ENCODE results near the gene ZNF835. TPM values are rescaled to one million over a fixed set of nuclear protein-coding genes. Genes with fewer than 3 reads are reported as not detected.
"Not testable (repeated sequence)": the region's sequence is repeated elsewhere in the genome, so short reads cannot be mapped to it uniquely, and the experiment has no call there.

The ZNF835 gene
- total and polyA plus RNA-seq, 2 donors = 0.34 to 0.71 TPM

- Histone ChIP-seq H3K9me3 (ENCODE audit: control insufficient read depth in 2 of 2, insufficient read depth in 1 of 2, low read length in 1 of 2) (peaks cover 2 to 4% of the 10 kb centered on the region in 2 donors), H3K4me3 (ENCODE audit: low read length in 2 of 2) (no peak overlapping the region), H3K4me1 (ENCODE audit: control insufficient read depth in 2 of 2, insufficient read depth in 2 of 2, low read length in 2 of 2) (no peaks in the 10 kb centered on the region), H3K36me3 (ENCODE audit: control insufficient read depth in 2 of 2, insufficient read depth in 2 of 2, low read length in 1 of 2) (no peaks in the 10 kb centered on the region), H3K27ac (ENCODE audit: low read depth in 1 of 2, low read length in 1 of 2) (no peak overlapping the region), H3K27me3 (ENCODE audit: control insufficient read depth in 2 of 2, insufficient read depth in 1 of 2, low read length in 1 of 2) (no peaks in the 10 kb centered on the region)
- 90% methylated on average over 8 of the region's 8 CpGs for WGBS
- DNase-seq (ENCODE audit: low read depth in 6 of 9, low spot score in 9 of 9) = no peak
Observed at GRCh38 chr19:56692206-56692895, 20.8 kb upstream of the ZNF835 start.

- H3K36me3 ChIP-seq (ENCODE audit: control insufficient read depth in 2 of 2, insufficient read depth in 2 of 2, low read length in 1 of 2) = no peaks in the 10 kb centered on the region
- no peaks in the 10 kb centered on the region for H3K27me3 ChIP-seq (ENCODE audit: control insufficient read depth in 2 of 2, insufficient read depth in 1 of 2, low read length in 1 of 2)
- H3K27ac ChIP-seq (ENCODE audit: low read depth in 1 of 2, low read length in 1 of 2) = no peak overlapping the region
- H3K9me3 ChIP-seq (ENCODE audit: control insufficient read depth in 2 of 2, insufficient read depth in 1 of 2, low read length in 1 of 2) = peaks cover 3 to 4% of the 10 kb centered on the region in 2 donors
- no peaks in the 10 kb centered on the region for H3K4me1 ChIP-seq (ENCODE audit: control insufficient read depth in 2 of 2, insufficient read depth in 2 of 2, low read length in 2 of 2)
- DNase-seq (ENCODE audit: low read depth in 6 of 9, low spot score in 9 of 9) = no peak
- H3K4me3 ChIP-seq (ENCODE audit: low read length in 2 of 2) = no peak overlapping the region
- WGBS = 29% methylated on average over 10 of the region's 10 CpGs
Observed at GRCh38 chr19:56690670-56691069, 19.1 kb upstream of the ZNF835 start.

GRCh38 chr19:56689198-56689597, 17.6 kb upstream of the ZNF835 start:
- DNase-seq (ENCODE audit: low read depth in 6 of 9, low spot score in 9 of 9) = no peak
- no peaks in the 10 kb centered on the region for H3K4me1 ChIP-seq (ENCODE audit: control insufficient read depth in 2 of 2, insufficient read depth in 2 of 2, low read length in 2 of 2)
- H3K27ac ChIP-seq (ENCODE audit: low read depth in 1 of 2, low read length in 1 of 2) = no peak overlapping the region
- no peaks in the 10 kb centered on the region for H3K27me3 ChIP-seq (ENCODE audit: control insufficient read depth in 2 of 2, insufficient read depth in 1 of 2, low read length in 1 of 2)
- H3K9me3 ChIP-seq (ENCODE audit: control insufficient read depth in 2 of 2, insufficient read depth in 1 of 2, low read length in 1 of 2) = peaks cover 2 to 3% of the 10 kb centered on the region in 2 donors
- H3K36me3 ChIP-seq (ENCODE audit: control insufficient read depth in 2 of 2, insufficient read depth in 2 of 2, low read length in 1 of 2) = no peaks in the 10 kb centered on the region
- H3K4me3 ChIP-seq (ENCODE audit: low read length in 2 of 2) = no peak overlapping the region
- 88% methylated on average over 10 of the region's 10 CpGs for WGBS

GRCh38 chr19:56687031-56687430, 15.5 kb upstream of the ZNF835 start:
- H3K4me1 ChIP-seq (ENCODE audit: control insufficient read depth in 2 of 2, insufficient read depth in 2 of 2, low read length in 2 of 2) = no peaks in the 10 kb centered on the region
- H3K4me3 ChIP-seq (ENCODE audit: low read length in 2 of 2) = no peak overlapping the region
- H3K36me3 ChIP-seq (ENCODE audit: control insufficient read depth in 2 of 2, insufficient read depth in 2 of 2, low read length in 1 of 2) = no peaks in the 10 kb centered on the region
- no peaks in the 10 kb centered on the region for H3K27me3 ChIP-seq (ENCODE audit: control insufficient read depth in 2 of 2, insufficient read depth in 1 of 2, low read length in 1 of 2)
- DNase-seq (ENCODE audit: low read depth in 6 of 9, low spot score in 9 of 9) = no peak
- H3K27ac ChIP-seq (ENCODE audit: low read depth in 1 of 2, low read length in 1 of 2) = no peak overlapping the region
- 82% methylated on average over 8 of the region's 8 CpGs for WGBS
- peaks cover 2 to 3% of the 10 kb centered on the region in 2 donors for H3K9me3 ChIP-seq (ENCODE audit: control insufficient read depth in 2 of 2, insufficient read depth in 1 of 2, low read length in 1 of 2)

- DNase-seq (ENCODE audit: low read depth in 6 of 9, low spot score in 9 of 9) = no peak
- H3K27ac ChIP-seq (ENCODE audit: low read depth in 1 of 2, low read length in 1 of 2) = no peak overlapping the region
- H3K4me1 ChIP-seq (ENCODE audit: control insufficient read depth in 2 of 2, insufficient read depth in 2 of 2, low read length in 2 of 2) = no peaks in the 10 kb centered on the region
- H3K27me3 ChIP-seq (ENCODE audit: control insufficient read depth in 2 of 2, insufficient read depth in 1 of 2, low read length in 1 of 2) = no peaks in the 10 kb centered on the region
- H3K4me3 ChIP-seq (ENCODE audit: low read length in 2 of 2) = no peak overlapping the region
- H3K36me3 ChIP-seq (ENCODE audit: control insufficient read depth in 2 of 2, insufficient read depth in 2 of 2, low read length in 1 of 2) = no peaks in the 10 kb centered on the region
- whole genome bisulfite sequencing = 91% methylated on average over 7 of the region's 7 CpGs
- H3K9me3 ChIP-seq (ENCODE audit: control insufficient read depth in 2 of 2, insufficient read depth in 1 of 2, low read length in 1 of 2) = peaks cover 4 to 5% of the 10 kb centered on the region in 2 donors
Observed at GRCh38 chr19:56683116-56683515, 11.6 kb upstream of the ZNF835 start.

DNA sequence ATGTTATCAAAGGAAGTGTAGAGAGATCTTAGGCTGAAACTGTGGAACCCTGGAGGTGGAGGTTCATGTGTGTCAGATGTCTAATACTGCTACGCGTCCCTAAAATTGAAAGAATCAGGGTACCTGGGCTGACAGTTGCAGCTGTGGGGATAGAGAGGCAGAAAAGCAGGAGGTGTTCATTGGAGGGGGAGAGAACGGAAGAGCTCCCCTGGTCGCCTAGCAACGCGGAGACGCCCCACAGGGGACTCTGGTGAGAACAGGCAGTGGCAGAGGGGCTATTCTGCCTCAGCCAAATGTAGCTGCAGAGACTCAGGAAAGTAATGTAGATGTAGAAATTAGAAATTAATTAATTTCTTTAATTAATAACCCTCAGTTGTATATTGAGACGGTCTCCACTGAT, 10.1 kb upstream of the ZNF835 start:
- Histone ChIP-seq H3K27me3 (ENCODE audit: control insufficient read depth in 2 of 2, insufficient read depth in 1 of 2, low read length in 1 of 2) (no peaks in the 10 kb centered on the region), H3K9me3 (ENCODE audit: control insufficient read depth in 2 of 2, insufficient read depth in 1 of 2, low read length in 1 of 2) (peaks cover 5 to 12% of the 10 kb centered on the region in 2 donors), H3K27ac (ENCODE audit: low read depth in 1 of 2, low read length in 1 of 2) (no peak overlapping the region), H3K4me1 (ENCODE audit: control insufficient read depth in 2 of 2, insufficient read depth in 2 of 2, low read length in 2 of 2) (no peaks in the 10 kb centered on the region), H3K36me3 (ENCODE audit: control insufficient read depth in 2 of 2, insufficient read depth in 2 of 2, low read length in 1 of 2) (no peaks in the 10 kb centered on the region), H3K4me3 (ENCODE audit: low read length in 2 of 2) (no peak overlapping the region)
- no peak for DNase-seq (ENCODE audit: low read depth in 6 of 9, low spot score in 9 of 9)
- 78% methylated on average over 8 of the region's 8 CpGs for WGBS

DNA sequence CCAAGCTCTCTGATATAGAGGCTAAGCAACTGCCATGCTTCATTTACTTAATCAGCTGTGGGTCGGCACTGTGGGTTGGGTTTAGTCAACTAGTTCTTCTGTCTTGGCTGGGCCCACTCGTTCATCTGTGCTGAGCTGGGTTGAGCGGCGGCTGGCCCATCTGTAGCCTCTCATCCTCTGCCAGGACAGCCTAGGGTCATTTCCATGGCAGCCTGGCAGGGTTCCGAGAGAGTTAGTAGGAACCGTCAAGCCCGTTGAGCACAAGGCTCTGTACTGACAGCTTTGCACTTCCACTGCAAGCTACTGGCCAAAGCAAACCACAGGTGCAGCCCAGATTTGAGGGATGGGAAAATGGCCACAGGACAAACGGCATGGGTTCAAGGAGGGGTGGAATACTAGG, 6.6 kb upstream of the ZNF835 start:
- 92% methylated on average over 8 of the region's 8 CpGs for whole genome bisulfite sequencing
- DNase-seq (ENCODE audit: low read depth in 6 of 9, low spot score in 9 of 9) = no peak
- peaks cover 5 to 21% of the 10 kb centered on the region in 2 donors for H3K9me3 ChIP-seq (ENCODE audit: control insufficient read depth in 2 of 2, insufficient read depth in 1 of 2, low read length in 1 of 2)
- H3K27me3 ChIP-seq (ENCODE audit: control insufficient read depth in 2 of 2, insufficient read depth in 1 of 2, low read length in 1 of 2) = no peaks in the 10 kb centered on the region
- no peak overlapping the region for H3K27ac ChIP-seq (ENCODE audit: low read depth in 1 of 2, low read length in 1 of 2)
- H3K36me3 ChIP-seq (ENCODE audit: control insufficient read depth in 2 of 2, insufficient read depth in 2 of 2, low read length in 1 of 2) = no peaks in the 10 kb centered on the region
- no peak overlapping the region for H3K4me3 ChIP-seq (ENCODE audit: low read length in 2 of 2)
- H3K4me1 ChIP-seq (ENCODE audit: control insufficient read depth in 2 of 2, insufficient read depth in 2 of 2, low read length in 2 of 2) = no peaks in the 10 kb centered on the region

- DNase-seq (ENCODE audit: low read depth in 6 of 9, low spot score in 9 of 9); H3K4me3 ChIP-seq (ENCODE audit: low read length in 2 of 2): not testable (repeated sequence)
- H3K9me3 ChIP-seq (ENCODE audit: control insufficient read depth in 2 of 2, insufficient read depth in 1 of 2, low read length in 1 of 2) = peaks cover 9 to 47% of the 10 kb centered on the region in 2 donors
Observed at GRCh38 chr19:56672610-56673009, 1.1 kb upstream of the ZNF835 start.

GRCh38 chr19:56670961-56671612, 470 bp downstream of the ZNF835 start:
- Histone ChIP-seq H3K36me3 (ENCODE audit: control insufficient read depth in 2 of 2, insufficient read depth in 2 of 2, low read length in 1 of 2) (no peaks in the 10 kb centered on the region), H3K27me3 (ENCODE audit: control insufficient read depth in 2 of 2, insufficient read depth in 1 of 2, low read length in 1 of 2) (no peaks in the 10 kb centered on the region), H3K4me3 (ENCODE audit: low read length in 2 of 2) (peak overlapping the region; percentile 36 to 44), H3K27ac (ENCODE audit: low read depth in 1 of 2, low read length in 1 of 2) (no peak overlapping the region), H3K4me1 (ENCODE audit: control insufficient read depth in 2 of 2, insufficient read depth in 2 of 2, low read length in 2 of 2) (peaks cover 0 to 4% of the 10 kb centered on the region in 2 donors), H3K9me3 (ENCODE audit: control insufficient read depth in 2 of 2, insufficient read depth in 1 of 2, low read length in 1 of 2) (peaks cover 11 to 45% of the 10 kb centered on the region in 2 donors)
- WGBS = 38% methylated on average over 35 of the region's 35 CpGs
- DNase-seq (ENCODE audit: low read depth in 6 of 9, low spot score in 9 of 9) = peak in 1 of 9 donors; percentile 3

More at GRCh38 chr19:56672610-56673009, 1.1 kb upstream of the ZNF835 start:
- not testable (repeated sequence) for H3K4me1 ChIP-seq (ENCODE audit: control insufficient read depth in 2 of 2, insufficient read depth in 2 of 2, low read length in 2 of 2); H3K27me3 ChIP-seq (ENCODE audit: control insufficient read depth in 2 of 2, insufficient read depth in 1 of 2, low read length in 1 of 2); H3K36me3 ChIP-seq (ENCODE audit: control insufficient read depth in 2 of 2, insufficient read depth in 2 of 2, low read length in 1 of 2); H3K27ac ChIP-seq (ENCODE audit: low read depth in 1 of 2, low read length in 1 of 2)
- 96% methylated on average over 2 of the region's 2 CpGs for WGBS
